ENCODE measurements around the gene KIF5C.

The KIF5C gene

DNA sequence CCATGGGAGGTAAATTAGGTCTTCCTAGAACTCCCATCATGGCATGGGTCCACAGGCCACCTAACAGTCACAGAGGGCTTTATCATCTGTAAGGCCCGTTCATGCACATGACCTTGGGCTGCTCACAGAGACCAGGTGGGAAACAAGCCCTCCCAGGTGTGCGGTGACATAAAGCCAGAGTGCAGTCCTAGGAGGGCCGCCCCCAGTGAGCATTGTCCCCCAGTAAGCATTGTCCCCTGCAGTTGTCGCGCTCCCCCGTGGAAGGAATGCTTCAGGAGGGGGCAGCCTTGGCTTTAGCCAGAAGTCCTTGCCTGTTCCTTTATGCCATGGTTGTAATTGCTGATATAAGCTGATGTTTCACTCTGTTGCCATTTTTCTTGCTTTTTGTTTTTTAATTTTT lies 121.8 kb downstream of the KIF5C start:
- no peak for DNase-seq

DNA sequence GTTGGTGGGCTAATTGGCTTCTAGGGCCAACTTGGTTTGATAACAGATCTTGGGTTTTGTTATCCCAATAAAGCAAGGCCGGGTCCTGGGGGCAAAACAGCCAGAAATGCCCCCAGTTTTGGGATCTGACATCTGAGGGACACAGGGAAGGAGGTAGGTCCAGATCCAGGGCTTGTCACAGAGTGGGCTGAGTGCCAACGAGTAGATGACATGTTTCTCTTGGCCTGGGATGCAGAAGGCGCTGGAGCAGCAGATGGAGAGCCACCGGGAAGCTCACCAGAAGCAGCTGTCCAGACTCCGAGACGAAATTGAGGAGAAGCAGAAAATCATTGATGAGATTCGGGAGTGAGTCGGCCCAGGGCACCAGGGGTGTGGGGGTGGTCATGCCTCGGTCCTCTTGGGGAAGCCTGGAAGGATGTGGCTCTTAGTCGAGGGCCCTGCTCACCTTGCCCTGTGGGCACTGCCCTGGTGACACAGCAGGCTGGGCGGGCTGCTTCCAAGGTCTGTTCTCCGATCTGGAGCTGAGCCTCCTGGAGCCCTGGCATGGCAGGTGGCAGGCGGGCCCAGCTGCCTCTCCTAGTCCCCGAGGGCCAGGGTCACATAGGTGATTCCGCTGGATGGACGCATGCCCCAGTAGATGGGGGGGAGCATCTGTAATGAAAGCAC lies 123.3 kb downstream of the KIF5C start:
- DNase-seq = no peak

GRCh38 chr2:148998831-148999200 lies 123.8 kb downstream of the KIF5C start:
- DNase-seq = no peak

DNA sequence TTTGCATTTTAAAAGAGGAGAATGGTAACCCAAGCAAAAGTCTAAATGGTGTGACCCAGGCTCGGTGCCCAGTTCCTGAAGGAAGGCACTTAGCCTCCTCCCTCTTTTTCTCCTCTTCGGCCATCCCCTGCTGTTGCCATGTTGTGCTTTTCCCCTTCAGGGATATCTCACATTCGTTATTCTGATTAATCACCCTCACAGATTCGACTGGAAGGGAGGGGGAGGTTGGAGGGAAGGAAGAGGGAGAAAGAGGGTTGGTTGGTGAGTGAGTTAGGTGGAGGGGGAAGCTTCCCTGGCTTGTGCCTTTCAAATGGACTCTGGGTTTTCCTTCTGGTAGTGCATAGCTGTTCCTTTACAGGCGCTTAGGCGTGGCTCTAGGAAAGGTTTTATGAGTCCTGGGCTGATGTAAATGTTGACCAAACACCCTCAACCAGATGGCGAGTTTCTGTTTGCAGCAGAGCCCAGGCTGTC lies 124.5 kb downstream of the KIF5C start:
- no peak for DNase-seq

GRCh38 chr2:149000158-149000938 lies 125.3 kb downstream of the KIF5C start:
- no peak for DNase-seq

DNA sequence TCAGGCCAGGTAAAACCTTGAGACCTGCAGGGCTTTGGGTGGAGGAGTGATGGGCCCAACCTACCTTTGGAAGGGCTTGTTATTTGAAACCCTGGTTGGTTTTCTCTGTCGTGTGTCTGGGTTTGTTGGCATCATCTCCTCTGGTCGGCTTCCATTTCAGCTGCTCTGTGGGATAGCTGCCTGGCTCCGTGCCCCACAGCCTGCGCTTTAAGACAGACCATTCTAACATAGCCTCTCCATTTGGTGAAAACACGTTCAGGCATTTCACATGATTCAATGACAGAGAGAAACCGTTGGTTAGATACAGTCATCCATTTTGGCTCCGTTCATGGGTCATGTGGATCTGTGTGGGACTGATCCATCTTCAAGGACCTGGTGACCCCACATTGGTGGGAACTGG lies 126.5 kb downstream of the KIF5C start:
- no peak for DNase-seq

GRCh38 chr2:149002378-149002890 lies 127.4 kb downstream of the KIF5C start:
- no peak for DNase-seq

GRCh38 chr2:149002891-149003740 lies 128.1 kb downstream of the KIF5C start:
- no peak for DNase-seq

DNA sequence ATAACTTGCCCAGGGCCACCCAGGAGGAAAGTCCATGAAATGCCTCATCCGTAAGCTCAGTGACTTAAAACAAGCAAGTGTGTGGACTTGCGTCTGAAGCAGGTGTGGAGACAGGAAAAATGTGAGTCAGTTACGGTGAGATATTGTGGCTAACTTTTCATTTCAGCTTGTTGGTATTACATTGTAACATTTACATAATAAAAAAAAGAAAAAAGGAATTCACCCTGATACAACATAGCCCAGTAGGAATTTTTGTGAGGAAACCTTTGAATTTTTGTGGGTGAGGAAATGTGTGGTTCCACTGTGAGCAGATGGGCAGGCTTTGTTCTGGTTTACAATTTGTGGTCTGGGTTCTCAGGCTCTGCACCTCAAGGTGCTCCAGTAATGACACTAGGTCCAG lies 129.8 kb downstream of the KIF5C start:
- DNase-seq = no peak

DNA sequence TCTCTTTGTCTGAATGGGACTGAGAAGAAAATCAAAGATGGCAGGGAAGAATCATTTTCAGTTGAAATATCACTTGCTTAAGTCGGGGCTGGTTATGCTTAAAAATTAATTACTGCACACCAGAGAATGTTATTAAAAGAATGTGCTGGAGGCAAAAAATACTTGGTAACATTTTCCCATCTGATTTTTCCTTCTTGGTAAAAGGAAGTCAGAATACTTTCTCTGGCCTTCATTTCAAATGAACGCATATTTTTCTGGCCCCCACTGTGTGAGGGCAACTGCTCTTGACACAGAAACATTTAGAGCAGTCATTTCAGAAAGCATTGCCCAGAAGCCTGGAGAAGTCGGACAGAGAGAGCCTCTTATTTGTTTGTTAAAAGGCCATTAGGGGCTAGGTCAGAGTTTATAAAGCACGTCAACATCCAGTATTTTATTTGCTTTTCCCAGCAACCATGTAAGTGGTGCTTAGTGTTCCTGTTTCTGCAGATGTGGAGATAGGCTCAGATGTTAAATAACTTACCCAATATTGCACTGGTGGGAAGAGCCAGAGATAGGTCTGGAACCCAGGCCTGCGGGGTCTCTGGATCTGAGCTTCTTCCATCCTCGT lies 130.5 kb downstream of the KIF5C start:
- no peak for DNase-seq

GRCh38 chr2:149006883-149007543 lies 132.0 kb downstream of the KIF5C start:
- no peak for DNase-seq

GRCh38 chr2:149008381-149008780 lies 133.4 kb downstream of the KIF5C start:
- no peak for DNase-seq

DNA sequence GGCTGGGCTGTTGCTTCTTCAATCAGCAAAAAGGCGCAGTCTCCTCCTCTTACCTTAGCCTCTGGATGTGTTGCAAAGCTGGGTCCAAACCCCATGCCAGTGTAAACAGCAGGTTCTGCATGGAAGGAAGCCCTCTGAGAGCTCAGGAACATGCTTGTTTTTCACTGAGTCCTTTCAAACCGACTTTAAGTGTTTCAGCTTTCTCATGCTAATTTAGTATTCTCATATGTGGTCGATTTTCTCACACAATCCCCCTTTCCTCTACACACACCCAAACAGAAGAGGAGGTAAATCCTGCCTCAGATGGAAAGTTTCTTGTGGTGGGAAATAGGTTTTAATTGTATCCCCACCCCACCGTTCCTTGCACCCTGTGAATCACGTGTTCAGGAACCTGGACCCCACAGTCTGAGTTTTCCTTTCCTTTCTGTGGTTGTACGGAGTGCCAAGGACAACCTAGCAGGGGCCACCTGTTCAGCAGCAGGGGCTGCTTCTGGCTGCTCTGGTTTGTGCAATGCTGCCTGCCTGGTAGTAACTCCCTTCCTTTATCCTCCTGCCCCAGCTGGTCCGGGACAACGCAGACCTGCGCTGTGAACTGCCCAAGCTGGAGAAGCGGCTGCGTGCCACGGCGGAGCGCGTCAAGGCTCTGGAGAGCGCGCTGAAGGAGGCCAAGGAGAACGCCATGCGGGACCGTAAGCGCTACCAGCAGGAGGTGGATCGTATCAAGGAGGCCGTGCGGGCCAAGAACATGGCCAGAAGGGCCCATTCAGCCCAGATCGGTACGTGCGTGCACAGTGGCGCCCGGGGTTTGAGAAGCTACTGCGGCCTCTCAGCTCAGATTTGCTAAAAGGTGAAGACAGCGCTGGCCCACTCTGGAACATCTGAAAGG lies 134.8 kb downstream of the KIF5C start:
- DNase-seq = no peak

GRCh38 chr2:149012545-149012944 lies 137.5 kb downstream of the KIF5C start:
- DNase-seq = no peak

GRCh38 chr2:149015501-149015900 lies 140.5 kb downstream of the KIF5C start:
- no peak for DNase-seq

- DNase-seq = no peak
These were observed 141.0 kb downstream of the KIF5C start for GRCh38 chr2:149015926-149016563.

DNA sequence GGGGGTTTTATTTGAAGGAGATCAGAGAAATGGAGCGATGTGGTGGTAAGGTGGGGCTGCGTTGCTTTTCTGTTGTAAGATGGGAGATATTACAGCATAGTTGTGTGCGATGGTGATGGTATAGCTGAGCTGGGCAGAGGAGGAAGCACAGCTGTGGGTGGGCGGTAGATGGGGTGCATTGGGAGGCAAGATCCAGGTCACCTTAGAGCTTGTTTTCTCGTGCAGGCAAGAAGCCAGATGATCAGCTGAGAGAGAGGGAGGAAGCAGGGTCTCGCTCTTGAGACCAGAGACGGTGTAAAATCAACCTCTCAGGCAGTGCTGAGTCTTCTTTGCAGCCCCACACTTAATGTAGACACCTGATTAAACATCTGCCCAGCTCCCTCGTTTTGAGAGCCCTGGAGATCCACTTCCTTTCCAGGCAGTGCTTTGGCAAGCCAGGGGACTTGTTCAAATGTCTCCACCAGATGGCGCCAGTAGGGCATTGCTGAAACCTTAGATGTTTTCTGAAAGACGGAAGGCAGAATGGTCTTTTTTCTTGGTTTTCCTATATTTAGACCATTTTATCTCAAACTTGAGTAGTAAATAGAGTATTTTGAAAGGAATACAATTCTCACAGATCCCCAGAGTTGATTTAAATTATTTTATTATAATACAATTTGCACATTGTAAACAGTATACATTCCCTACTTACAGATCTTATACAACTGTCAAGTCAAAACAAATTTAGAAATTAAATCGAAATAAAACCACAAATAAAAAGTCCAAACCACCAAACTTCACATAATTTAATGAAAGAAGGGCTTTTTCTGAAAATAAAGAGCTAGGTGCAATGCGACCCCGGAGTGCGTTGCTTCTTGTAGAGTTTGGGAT lies 142.3 kb downstream of the KIF5C start:
- DNase-seq = peak; percentile 48

DNA sequence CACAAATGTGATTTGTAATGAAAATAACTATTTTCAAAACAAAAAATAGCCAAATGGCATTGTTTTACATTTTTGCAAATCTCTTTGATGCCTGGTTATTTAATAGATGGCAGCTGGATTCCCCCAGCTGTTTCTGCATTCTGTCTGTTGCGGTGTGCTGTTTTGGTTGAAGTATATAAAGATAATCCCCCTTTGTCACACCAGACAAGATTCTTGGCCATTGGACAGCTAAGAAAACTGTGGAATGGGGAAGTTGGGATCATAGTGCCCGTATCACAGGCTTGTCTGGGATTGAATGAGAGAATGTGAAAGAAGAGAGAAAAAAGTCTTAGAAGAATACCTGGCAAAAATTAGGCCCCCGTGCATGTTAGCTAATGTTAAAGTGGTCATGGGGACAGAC lies 144.0 kb downstream of the KIF5C start:
- DNase-seq = no peak

DNA sequence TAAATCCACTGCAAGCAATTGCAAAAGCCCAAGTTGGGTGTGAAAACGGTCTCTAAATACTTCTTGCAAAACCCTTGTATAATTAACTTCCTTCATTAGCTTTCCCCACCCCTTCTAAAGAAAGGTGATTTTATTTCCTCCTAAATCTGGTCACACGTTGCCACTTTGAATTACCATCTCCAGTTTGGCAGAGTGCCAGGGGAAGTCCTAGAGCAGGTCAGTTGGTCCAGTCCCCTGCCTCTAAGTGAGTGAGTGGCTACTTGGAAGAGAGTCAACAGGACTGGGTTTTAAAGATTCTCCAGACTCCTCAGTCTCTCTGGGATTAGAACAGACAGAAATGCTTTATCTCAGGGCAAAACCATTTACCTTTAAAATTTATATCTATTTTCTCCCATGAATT lies 144.7 kb downstream of the KIF5C start:
- DNase-seq = no peak

GRCh38 chr2:149020432-149020851 lies 145.4 kb downstream of the KIF5C start:
- DNase-seq = no peak
